Measurements from ENCODE around the gene ARHGAP19. TPM values are rescaled to one million over a fixed set of nuclear protein-coding genes. Genes with fewer than 3 reads are reported as not detected.
"Not testable (repeated sequence)": the region's sequence is repeated elsewhere in the genome, so short reads cannot be mapped to it uniquely, and the experiment has no call there.

The ARHGAP19 gene
- total RNA-seq, 1 donor from 2014 or later, result 4.1 TPM

DNA sequence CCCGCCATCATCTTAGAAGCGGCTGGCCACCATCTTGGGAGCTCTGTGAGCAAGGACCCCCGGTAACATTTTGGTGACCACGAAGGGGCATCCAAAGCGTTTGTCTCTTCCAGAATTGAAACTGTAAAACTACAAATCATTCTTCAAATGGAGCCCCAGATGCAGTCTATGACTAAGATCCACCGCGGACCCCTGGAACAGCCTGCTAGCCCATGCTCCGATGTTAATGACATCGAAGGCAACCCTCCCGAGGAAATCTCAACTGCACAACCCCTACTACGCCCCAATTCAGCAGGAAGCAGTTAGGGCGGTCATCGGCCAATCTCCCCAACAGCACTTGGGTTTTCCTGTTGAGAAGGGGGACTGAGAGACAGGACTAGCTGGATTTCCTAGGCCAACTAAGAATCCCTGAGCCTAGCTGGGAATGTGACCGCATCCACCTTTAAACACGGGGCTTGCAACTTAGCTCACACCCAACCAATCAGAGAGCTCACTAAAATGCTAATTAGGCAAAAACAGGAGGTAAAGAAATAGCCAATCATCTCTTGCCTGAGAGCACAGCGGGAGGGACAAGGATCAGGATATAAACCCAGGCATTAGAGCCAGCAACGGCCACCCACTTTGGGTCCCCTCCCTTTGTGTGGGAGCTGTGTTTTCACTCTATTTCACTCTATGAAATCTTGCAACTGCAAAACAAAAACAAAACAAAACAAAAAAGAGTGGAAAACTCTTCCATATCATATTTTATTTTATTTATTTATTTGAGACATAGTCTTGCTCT is 1.7 kb downstream of the ARHGAP19 start:
- DNase-seq (ENCODE audit: low spot score), result peak; percentile 40
- ATAC-seq, result not testable (repeated sequence)

- ATAC-seq, result not testable (repeated sequence)
- DNase-seq (ENCODE audit: low spot score), result peak; percentile 40
Observed at GRCh38 chr10:97290076-97290475, 2.4 kb downstream of the ARHGAP19 start.

DNA sequence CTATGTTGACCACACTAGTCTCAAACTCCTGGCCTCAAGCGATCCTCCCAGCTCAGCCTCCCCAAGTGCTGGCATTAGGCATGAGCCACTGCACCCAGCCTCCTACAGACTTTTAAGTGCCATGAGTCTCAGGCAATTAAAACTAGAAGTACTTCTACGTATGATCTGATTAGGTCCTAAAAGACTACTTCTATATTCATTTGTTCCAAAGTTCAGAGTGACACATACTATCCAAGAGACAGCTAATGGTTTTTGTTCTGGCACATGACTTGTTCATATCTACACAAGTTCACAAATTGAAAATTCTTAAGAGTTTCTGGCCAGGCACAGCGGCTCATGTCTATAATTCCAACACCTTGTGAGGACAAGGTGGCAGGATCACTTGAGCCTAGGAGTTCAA is 11.7 kb downstream of the ARHGAP19 start:
- ATAC-seq, result no peak
- DNase-seq (ENCODE audit: low spot score), result no peak

- DNase-seq (ENCODE audit: low spot score) (no peak), ATAC-seq (peak; percentile 38)
Observed at GRCh38 chr10:97279121-97279815, 13.2 kb downstream of the ARHGAP19 start.

DNA sequence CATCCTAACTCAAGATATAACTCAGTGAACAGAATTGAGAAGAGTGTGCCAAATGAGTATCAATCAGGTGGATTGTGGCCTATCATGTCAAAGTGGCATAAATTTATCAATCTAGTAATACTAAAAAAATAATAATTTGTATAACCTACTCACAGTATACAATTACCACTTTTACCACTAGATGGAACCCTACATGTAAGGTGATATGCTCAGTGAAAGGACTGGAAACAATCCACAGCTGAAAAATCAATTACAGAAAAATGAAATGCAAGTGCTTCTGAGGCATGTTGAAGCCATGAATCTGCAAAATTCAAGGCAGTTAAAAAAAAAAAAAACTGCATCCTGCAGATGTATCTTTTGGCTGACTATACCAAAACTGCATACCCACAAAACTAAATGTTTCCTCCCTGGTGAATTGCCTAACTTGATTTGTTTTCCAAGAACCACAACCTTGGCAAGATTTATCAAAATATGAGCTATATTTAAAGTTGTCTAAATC is 13.9 kb downstream of the ARHGAP19 start:
- ATAC-seq, result peak; percentile 97
- DNase-seq (ENCODE audit: low spot score), result no peak

- DNase-seq (ENCODE audit: low spot score) (no peak), ATAC-seq (no peak)
Observed at GRCh38 chr10:97277551-97277950, 14.9 kb downstream of the ARHGAP19 start.

DNA sequence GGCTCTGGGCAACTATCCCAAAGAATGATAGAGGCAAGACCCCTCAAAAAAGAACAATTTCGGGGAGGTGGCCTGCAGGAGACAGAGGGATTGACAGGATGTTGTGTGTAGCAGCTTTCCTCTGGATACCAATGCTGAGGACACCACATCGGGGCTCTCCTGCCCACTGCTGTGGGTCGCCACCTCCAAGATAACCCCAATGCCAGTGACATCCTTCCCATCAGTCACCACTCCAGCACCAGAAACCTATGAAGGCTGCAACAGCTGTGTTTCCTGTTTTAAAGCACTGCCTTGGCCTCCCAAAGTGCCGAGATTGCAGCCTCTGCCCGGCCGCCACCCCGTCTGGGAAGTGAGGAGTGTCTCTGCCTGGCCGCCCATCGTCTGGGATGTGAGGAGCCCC is 17.6 kb downstream of the ARHGAP19 start:
- ATAC-seq, result no peak
- DNase-seq (ENCODE audit: low spot score), result no peak

GRCh38 chr10:97273700-97274099 is 18.7 kb downstream of the ARHGAP19 start:
- no peak for DNase-seq (ENCODE audit: low spot score)
- no peak for ATAC-seq

- ATAC-seq (no peak), DNase-seq (ENCODE audit: low spot score) (no peak)
Observed at GRCh38 chr10:97270523-97271154, 21.8 kb downstream of the ARHGAP19 start.

DNA sequence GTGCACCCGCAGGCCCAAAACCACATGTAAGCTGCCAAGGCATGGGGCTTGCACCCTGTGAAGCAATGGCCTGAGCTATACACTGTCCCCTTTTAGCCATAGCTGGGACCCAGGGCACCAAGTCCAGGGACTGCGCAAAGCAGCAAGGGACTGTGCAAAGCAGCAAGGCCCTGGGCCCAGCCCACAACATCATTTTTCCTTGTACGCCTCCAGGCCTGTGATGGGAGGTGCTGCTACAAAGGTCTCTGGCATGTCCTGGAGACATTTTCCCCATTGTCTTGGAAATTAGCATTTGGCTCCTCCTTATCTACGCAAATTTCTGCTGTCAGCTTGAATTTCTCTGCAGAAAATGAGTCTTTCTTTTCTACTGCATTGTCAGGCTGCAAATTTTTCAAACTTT is 24.8 kb downstream of the ARHGAP19 start:
- ATAC-seq, result no peak
- DNase-seq (ENCODE audit: low spot score), result no peak

DNA sequence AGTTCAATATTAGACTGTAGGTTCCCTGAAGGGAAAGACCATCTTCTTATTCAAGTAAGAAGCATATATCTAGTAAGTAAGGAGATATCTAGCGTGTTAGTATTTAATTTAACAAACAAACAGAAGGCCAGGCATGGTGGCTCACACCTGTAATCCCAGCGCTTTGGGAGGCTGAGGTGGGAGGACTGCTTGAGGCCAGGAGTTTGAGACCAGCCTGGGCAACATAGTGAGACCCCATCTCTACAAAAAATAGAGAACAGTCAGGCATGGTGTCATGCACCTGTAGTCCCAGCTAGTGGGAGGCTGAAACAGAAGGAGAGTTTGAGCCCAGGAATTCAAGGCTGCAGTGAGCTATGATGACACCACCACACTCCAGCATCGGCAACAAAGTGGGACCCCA is 27.3 kb downstream of the ARHGAP19 start:
- not testable (repeated sequence) for DNase-seq (ENCODE audit: low spot score)

GRCh38 chr10:97263971-97264370 is 28.5 kb downstream of the ARHGAP19 start:
- DNase-seq (ENCODE audit: low spot score) (no peak), ATAC-seq (no peak)

More for the DNA sequence above, 27.3 kb downstream of the ARHGAP19 start:
- not testable (repeated sequence) for ATAC-seq

- ATAC-seq, result no peak
- no peak for DNase-seq (ENCODE audit: low spot score)
Observed at GRCh38 chr10:97261656-97262055, 30.8 kb downstream of the ARHGAP19 start.

GRCh38 chr10:97261183-97261582 is 31.3 kb downstream of the ARHGAP19 start:
- no peak for DNase-seq (ENCODE audit: low spot score)
- ATAC-seq, result no peak

- no peak for ATAC-seq
- DNase-seq (ENCODE audit: low spot score), result no peak
Observed at GRCh38 chr10:97259119-97259518, 33.3 kb downstream of the ARHGAP19 start.

GRCh38 chr10:97256356-97256755 is 36.1 kb downstream of the ARHGAP19 start:
- no peak for DNase-seq (ENCODE audit: low spot score)

GRCh38 chr10:97255512-97256293 is 36.7 kb downstream of the ARHGAP19 start:
- DNase-seq (ENCODE audit: low spot score) (no peak), ATAC-seq (no peak)

More at GRCh38 chr10:97256356-97256755, 36.1 kb downstream of the ARHGAP19 start:
- ATAC-seq, result no peak

GRCh38 chr10:97254694-97255093 is 37.7 kb downstream of the ARHGAP19 start:
- DNase-seq (ENCODE audit: low spot score), result no peak
- no peak for ATAC-seq

DNA sequence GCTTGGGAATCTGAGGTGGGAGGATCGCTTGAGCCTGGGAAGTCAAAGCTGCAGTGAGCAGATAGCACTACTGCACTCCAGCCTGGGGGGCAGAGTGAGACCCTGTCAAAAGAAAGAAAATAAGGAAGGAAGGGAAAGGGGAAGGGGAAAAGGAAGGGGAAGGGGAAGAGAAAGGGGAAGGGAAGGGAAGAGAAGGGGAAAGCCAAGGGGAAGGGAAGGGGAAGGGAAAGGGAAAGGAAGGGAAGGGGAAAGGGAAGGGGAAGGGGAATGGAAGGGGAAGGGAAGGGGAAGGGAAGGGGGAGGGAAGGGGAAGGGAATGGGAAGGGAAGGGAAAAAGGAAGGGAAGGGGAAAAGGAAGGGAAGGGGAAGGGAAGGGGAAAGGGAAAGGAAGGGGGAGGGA is 41.5 kb downstream of the ARHGAP19 start:
- ATAC-seq, result no peak
- no peak for DNase-seq (ENCODE audit: low spot score)

- no peak for ATAC-seq
- no peak for DNase-seq (ENCODE audit: low spot score)
Observed at GRCh38 chr10:97243836-97244235, 48.6 kb downstream of the ARHGAP19 start.

- no peak for DNase-seq (ENCODE audit: low spot score)
- no peak for ATAC-seq
Observed at GRCh38 chr10:97238855-97239254, 53.6 kb downstream of the ARHGAP19 start.

All from left lobe of liver (tissue), 2 donors.